Measurements from ENCODE around the gene TRIM17.

Gene TRIM17

DNA sequence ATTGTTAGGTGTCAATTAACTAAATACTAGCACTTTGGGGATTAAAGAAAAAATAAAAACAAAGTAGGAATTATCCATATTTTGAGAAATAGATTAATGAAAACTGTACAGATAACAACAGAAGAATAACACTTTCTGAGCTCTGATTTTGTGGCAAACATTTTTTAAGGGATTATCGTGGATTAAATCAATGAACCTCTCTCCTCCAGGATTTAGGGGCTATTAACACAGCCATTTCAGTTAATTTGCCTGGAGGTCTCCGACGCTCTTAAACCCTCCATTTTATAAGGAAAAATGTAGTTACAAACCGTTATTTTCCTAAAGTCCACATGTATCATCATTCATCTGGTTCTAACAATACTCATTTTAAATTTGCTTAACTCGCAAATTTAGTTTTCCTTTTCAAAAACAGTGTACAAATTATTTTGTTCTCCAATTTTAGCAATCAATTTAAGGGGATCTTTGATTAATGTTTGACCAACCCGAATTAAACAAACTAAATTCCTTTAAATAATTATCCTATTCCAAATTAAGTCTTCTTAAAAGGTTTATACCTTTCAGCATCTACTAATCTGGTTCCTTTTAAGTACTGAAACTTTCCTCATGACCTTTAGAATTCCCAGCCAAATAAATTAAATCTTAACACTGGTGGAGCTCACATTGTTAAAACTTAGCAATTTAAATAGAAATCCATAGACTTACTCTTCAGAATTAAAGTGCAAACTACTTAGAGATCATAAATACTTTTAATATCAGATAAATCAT lies 39.8 kb upstream of the TRIM17 start:
- DNase-seq (ENCODE audit: low read depth), result no peak
- peak overlapping the region; percentile 82 for H3K4me3 ChIP-seq (ENCODE audit: low read depth, low read length)
- TF ChIP-seq, protein P1, sequence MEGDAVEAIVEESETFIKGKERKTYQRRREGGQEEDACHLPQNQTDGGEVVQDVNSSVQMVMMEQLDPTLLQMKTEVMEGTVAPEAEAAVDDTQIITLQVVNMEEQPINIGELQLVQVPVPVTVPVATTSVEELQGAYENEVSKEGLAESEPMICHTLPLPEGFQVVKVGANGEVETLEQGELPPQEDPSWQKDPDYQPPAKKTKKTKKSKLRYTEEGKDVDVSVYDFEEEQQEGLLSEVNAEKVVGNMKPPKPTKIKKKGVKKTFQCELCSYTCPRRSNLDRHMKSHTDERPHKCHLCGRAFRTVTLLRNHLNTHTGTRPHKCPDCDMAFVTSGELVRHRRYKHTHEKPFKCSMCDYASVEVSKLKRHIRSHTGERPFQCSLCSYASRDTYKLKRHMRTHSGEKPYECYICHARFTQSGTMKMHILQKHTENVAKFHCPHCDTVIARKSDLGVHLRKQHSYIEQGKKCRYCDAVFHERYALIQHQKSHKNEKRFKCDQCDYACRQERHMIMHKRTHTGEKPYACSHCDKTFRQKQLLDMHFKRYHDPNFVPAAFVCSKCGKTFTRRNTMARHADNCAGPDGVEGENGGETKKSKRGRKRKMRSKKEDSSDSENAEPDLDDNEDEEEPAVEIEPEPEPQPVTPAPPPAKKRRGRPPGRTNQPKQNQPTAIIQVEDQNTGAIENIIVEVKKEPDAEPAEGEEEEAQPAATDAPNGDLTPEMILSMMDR (IDR thresholded peaks at IDR 0.05; ENCODE audit: low read depth, low read length, missing control alignments), result no peak

DNA sequence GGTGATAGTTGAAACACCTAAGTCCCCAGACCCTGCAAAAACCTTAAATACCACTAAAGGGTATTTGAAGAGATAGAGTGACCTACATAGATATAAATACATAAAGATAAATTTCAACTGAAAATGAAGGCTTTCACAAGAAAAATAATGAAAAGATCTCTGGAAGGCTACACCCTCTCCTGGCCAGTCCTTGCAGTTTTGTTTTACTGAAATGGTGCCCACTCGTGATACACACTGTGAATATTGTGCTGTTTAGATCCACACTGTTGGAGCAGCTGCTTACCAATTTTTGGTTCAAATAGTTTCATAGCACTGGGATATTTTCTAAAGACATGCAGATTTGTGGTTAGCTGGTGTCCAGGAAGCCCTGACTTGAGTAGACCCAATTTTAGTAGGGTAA lies 39.1 kb upstream of the TRIM17 start:
- TF ChIP-seq, protein P1 (IDR thresholded peaks at IDR 0.05; ENCODE audit: low read depth, low read length, missing control alignments), result peak; percentile 26
- H3K4me3 ChIP-seq (ENCODE audit: low read depth, low read length), result peak overlapping the region; percentile 22; the same call in 1 of the 2 replicates
- no peak for DNase-seq (ENCODE audit: low read depth)

DNA sequence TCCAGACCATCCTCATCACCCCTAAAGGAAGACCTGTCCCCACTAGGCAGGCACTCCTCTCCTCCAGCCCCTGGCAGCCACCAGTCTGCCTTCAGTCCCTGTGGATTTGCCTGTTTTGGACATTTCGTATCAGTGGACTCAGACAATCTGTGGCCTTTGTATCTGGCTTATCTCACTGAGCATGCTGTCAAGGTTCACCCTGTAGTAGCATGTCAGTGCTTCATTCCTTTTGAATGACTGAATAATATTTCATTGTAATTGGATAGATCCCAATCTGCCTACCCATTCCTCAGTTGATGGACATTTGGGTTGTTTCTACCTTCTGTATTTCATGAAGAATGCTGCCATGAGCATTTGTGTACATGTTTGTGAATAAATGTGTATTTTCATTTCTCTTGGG lies 37.6 kb upstream of the TRIM17 start:
- H3K4me3 ChIP-seq (ENCODE audit: low read depth, low read length), result no peak overlapping the region
- TF ChIP-seq, protein P1 (IDR thresholded peaks at IDR 0.05; ENCODE audit: low read depth, low read length, missing control alignments), result no peak
- no peak for DNase-seq (ENCODE audit: low read depth)

DNA sequence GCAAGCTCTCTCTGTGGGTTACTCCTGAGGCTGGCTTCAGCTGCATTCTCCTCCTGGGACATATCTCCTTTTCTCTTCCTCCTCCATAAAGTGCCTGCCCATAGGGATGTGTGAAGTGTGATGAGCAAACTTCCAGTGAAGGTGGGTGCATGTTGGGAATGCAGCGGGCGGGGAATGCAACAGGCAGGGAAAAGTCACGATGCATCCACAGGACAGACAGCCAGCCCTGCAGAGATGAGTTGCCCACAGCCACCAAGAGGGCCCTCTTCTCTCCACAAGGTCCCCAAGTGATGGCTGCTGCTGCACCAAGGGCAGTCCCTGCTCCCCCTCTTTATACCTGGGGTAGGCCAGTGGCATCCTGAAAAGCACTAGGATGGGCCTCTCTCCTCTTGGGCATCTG lies 37.0 kb upstream of the TRIM17 start:
- no peak for DNase-seq (ENCODE audit: low read depth)
- TF ChIP-seq, protein P1 (IDR thresholded peaks at IDR 0.05; ENCODE audit: low read depth, low read length, missing control alignments), result no peak
- no peak overlapping the region for H3K4me3 ChIP-seq (ENCODE audit: low read depth, low read length)

DNA sequence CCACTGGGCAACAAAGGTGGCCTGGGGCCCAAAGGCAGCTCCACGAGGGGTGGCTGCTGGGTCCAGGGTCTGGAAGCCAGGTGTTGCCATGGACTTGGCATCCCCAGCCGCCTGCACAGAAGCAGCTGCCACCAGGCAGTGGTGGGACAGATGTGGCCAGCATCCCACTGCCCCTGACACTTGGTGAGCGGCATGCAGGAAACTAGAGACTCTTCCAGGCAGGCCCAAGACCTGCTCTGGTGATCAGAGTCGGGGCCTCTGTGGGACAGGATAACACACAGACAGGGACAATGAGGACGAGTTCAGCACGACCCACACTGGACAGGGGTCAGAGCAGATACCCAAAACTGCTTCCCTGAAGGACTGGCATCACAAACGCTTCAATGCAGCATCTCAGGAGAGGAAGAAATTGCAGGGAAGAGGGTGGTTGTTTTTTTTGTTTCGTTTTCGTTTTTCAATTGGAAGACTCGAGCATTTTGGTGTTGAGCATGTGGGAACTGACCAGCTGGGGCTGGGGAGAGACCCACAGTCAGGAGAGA lies 36.4 kb upstream of the TRIM17 start:
- TF ChIP-seq, protein P1 (IDR thresholded peaks at IDR 0.05; ENCODE audit: low read depth, low read length, missing control alignments), result no peak
- DNase-seq (ENCODE audit: low read depth), result no peak
- no peak overlapping the region for H3K4me3 ChIP-seq (ENCODE audit: low read depth, low read length)

DNA sequence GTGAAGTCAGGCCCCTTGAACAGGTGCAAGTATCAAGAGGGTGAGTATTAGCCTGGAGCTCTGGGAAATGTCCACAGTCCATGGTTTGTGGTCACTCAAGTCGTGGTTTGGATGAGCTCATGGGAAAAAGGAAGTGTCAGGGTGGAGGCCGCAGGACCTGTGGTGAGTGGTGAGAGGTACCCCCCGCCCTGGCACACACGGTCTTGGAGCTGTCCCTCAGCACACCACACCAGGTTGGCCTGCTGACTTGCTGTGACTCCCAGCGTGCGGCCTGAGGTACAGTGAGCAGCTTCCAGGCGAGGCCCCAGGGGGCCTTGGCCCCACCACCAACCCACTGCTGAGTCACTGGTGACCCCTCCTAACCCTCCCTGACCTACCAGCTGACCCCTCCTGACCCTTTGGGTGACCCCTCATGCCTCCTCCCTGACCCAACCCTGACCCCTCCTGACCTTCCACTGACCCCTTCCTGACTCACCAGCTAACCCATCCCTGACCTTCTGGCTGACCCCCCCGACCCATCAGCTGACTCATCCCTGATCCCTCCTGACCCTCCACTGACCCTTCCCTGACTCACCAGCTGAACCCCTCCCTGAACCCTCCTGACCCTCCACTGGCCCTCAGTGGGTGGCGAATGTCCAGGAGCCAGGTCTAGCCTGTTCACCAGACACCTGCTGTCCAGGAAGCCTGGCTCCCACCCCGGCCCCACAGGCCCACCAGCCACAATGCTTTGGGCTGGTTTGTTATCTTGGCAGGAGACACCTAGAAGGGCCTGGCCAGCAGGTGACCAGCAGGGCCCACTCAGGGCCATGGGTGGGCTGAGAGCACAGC lies 35.7 kb upstream of the TRIM17 start:
- TF ChIP-seq, protein P1 (IDR thresholded peaks at IDR 0.05; ENCODE audit: low read depth, low read length, missing control alignments), result no peak
- no peak for DNase-seq (ENCODE audit: low read depth)

More for the DNA sequence above, 35.7 kb upstream of the TRIM17 start:
- H3K4me3 ChIP-seq (ENCODE audit: low read depth, low read length), result no peak overlapping the region

Measured in GM12864 (cell line).